GM23338 (cell line): ENCODE measurements around the gene BMP10. TPM values are rescaled to one million over a fixed set of nuclear protein-coding genes. Genes with fewer than 3 reads are reported as not detected.

Source experiments
- ATAC-seq: fragments of 200-7000 bp; cut with Tn5 transposase; 3 replicates; pipeline ENCODE4 v1.9.1; 2020
- DNase-seq: peaks from one replicate; pipeline ENCODE4 v3.0.0-alpha.2; 2015; ENCODE audit warnings: low spot score
- H2AFZ ChIP-seq: fragments of 200-600 bp; sonication (generic); 2 replicates; pipeline ENCODE4 v1.8.0; 2016; ENCODE audit warnings: antibody characterized with exemption, mild to moderate bottlenecking, moderate library complexity
- H3F3A ChIP-seq: fragments of 200-600 bp; sonication (generic); replicated peaks from 2 replicates; pipeline ENCODE4 v1.8.0; 2017; ENCODE audit warnings: antibody characterized with exemption, mixed run types, low read depth
- H3K27ac ChIP-seq: fragments of 200-600 bp; sonication (generic); 2 replicates; pipeline ENCODE4 v1.6.1; 2016; ENCODE audit warnings: low read depth
- H3K27me3 ChIP-seq: fragments of 200-600 bp; sonication (generic); 2 replicates; pipeline ENCODE4 v1.8.0; 2016; ENCODE audit warnings: mild to moderate bottlenecking, mixed run types, moderate library complexity; ENCODE audit not compliant: insufficient read depth
- H3K36me3 ChIP-seq: fragments of 200-600 bp; sonication (generic); 2 replicates; pipeline ENCODE4 v1.8.0; 2016; ENCODE audit warnings: mild to moderate bottlenecking; ENCODE audit not compliant: insufficient read depth
- H3K4me1 ChIP-seq: fragments of 200-600 bp; sonication (generic); 2 replicates; pipeline ENCODE4 v1.8.0; 2016; ENCODE audit warnings: mild to moderate bottlenecking, moderate library complexity; ENCODE audit not compliant: insufficient read depth
- H3K4me2 ChIP-seq: fragments of 200-600 bp; sonication (generic); 2 replicates; pipeline ENCODE4 v1.7.1; 2017; ENCODE audit warnings: mixed run types
- H3K4me3 ChIP-seq: fragments of 200-600 bp; sonication (generic); 2 replicates; pipeline ENCODE4 v1.6.1; 2016; ENCODE audit warnings: mixed run types
- H3K79me2 ChIP-seq: fragments of 200-600 bp; sonication (generic); replicated peaks from 2 replicates; pipeline ENCODE4 v1.8.0; 2017; ENCODE audit warnings: mild to moderate bottlenecking; ENCODE audit not compliant: insufficient read depth
- H3K9me2 ChIP-seq: fragments of 200-600 bp; sonication (generic); 2 replicates; pipeline ENCODE4 v1.8.0; 2017; ENCODE audit not compliant: insufficient read depth
- H4K20me1 ChIP-seq: fragments of 200-600 bp; sonication (generic); replicated peaks from 2 replicates; pipeline ENCODE4 v1.8.0; 2017; ENCODE audit warnings: mild to moderate bottlenecking; ENCODE audit not compliant: insufficient read depth
- H3K27ac Mint-ChIP-seq: 2 replicates; pipeline ENCODE4 v1.8.0; 2020; ENCODE audit warnings: inconsistent platforms, mild to moderate bottlenecking, moderate library complexity, mixed read lengths
- H3K27me3 Mint-ChIP-seq: 3 replicates; pipeline ENCODE4 v1.8.0; 2022; ENCODE audit warnings: low read depth, mild to moderate bottlenecking, moderate library complexity, mixed read lengths, inconsistent platforms; ENCODE audit not compliant: insufficient read depth, poor library complexity
- H3K36me3 Mint-ChIP-seq: 3 replicates; pipeline ENCODE4 v1.8.0; 2021; ENCODE audit warnings: low read depth, mild to moderate bottlenecking, inconsistent platforms, moderate library complexity, mixed read lengths
- H3K4me1 Mint-ChIP-seq: 3 replicates; pipeline ENCODE4 v1.8.0; 2020; ENCODE audit warnings: mild to moderate bottlenecking, inconsistent platforms, mixed read lengths
- H3K4me3 Mint-ChIP-seq: 3 replicates; pipeline ENCODE4 v1.8.0; 2021; ENCODE audit warnings: moderate library complexity, mild to moderate bottlenecking, inconsistent platforms, mixed read lengths
- H3K9me3 Mint-ChIP-seq: 3 replicates; pipeline ENCODE4 v1.8.0; 2020; ENCODE audit warnings: moderate library complexity, mild to moderate bottlenecking, inconsistent platforms, mixed read lengths
- CTCF ChIP-seq, 2 experiments: fragments of 200-600 bp in 1 of 2; sonication (generic) in 1 of 2; conservative IDR thresholded peaks; 2 replicates each; pipeline versions ENCODE4 v1.5.1 to v1.6.1; 2016 to 2017; ENCODE audit warnings: antibody characterized with exemption in 2 of 2, low read depth in 2 of 2, mild to moderate bottlenecking in 2 of 2, moderate library complexity in 1 of 2
- EZH2 ChIP-seq: fragments of 200-600 bp; sonication (generic); IDR thresholded peaks from one replicate; pipeline ENCODE4 v1.8.0; 2017; ENCODE audit warnings: antibody characterized with exemption, mild to moderate bottlenecking, low read depth; ENCODE audit not compliant: unreplicated experiment
- NANOG ChIP-seq: IDR thresholded peaks from 2 replicates; pipeline ENCODE4 v1.6.1; 2016; ENCODE audit warnings: antibody characterized with exemption, borderline replicate concordance
- POLR2AphosphoS5 ChIP-seq: IDR thresholded peaks from 2 replicates; pipeline ENCODE4 v1.6.1; 2016; ENCODE audit warnings: antibody characterized with exemption, low read depth
- REST ChIP-seq: IDR thresholded peaks from one replicate; pipeline ENCODE4 v1.6.1; 2018; ENCODE audit warnings: antibody characterized with exemption; ENCODE audit not compliant: unreplicated experiment
- STAT1 ChIP-seq: IDR thresholded peaks from one replicate; pipeline ENCODE4 v1.6.1; 2016; ENCODE audit warnings: antibody characterized with exemption; ENCODE audit not compliant: unreplicated experiment
- ZNF331 ChIP-seq: fragments of 250-450 bp; sonication (Bioruptor Pico); IDR thresholded peaks from 2 replicates; pipeline ENCODE4 v1.5.0; 2020; ENCODE audit warnings: low read depth, mild to moderate bottlenecking, moderate library complexity
- ZNF462 ChIP-seq: fragments of 250-450 bp; sonication (Bioruptor Pico); IDR thresholded peaks from 2 replicates; pipeline ENCODE4 v1.5.0; 2020; ENCODE audit warnings: mild to moderate bottlenecking, moderate library complexity
- polyA plus RNA-seq: library from polyadenylated mRNA; unstranded; fragments of >200 nt; fragmentation: Nextera tagmentation; extraction: Ambion mirVana; gene quantifications from 2 replicates; pipeline ENCODE4 v1.2.1, GENCODE V29; 2016
- total RNA-seq: library from RNA; depleted of rRNA; stranded (reverse); fragments of >200 nt; shearing (Covaris generic); gene quantifications from 2 replicates; pipeline ENCODE4 v1.2.3, GENCODE V29; 2014

The BMP10 gene
- total and polyA plus RNA-seq, 2 experiments from 2014 or later, result not detected

GRCh38 chr2:68913359-68913758 lies 42.2 kb upstream of the BMP10 start:
- no peaks in the 10 kb centered on the region for H3K36me3 ChIP-seq
- Mint-ChIP-seq H3K27ac (no peak overlapping the region), H3K36me3 (no peaks in the 10 kb centered on the region; the same call in 2 of the 3 replicates), H3K27me3 (peaks cover 3% of the 10 kb centered on the region), H3K4me3 (no peak overlapping the region), H3K4me1 (peaks cover 11% of the 10 kb centered on the region), H3K9me3 (no peaks in the 10 kb centered on the region)
- TF ChIP-seq POLR2AphosphoS5 (no peak), EZH2 (no peak), ZNF331 (CRISPR knock-in tag) (no peak), NANOG (no peak), ZNF462 (CRISPR knock-in tag) (no peak), CTCF (conservative IDR thresholded peaks at IDR 0.05; ENCODE audit: low read depth in 2 of 2) (no peak), STAT1 (no peak), REST (no peak)
- H3F3A ChIP-seq, result no peaks in the 10 kb centered on the region
- ATAC-seq, result no peak
- H3K27ac ChIP-seq, result no peak overlapping the region
- DNase-seq, result no peak
- H3K4me3 ChIP-seq, result no peak overlapping the region
- H3K4me2 ChIP-seq, result no peak overlapping the region
- peaks cover 10% of the 10 kb centered on the region; the same call in 1 of the 2 replicates for H3K9me2 ChIP-seq
- H3K4me1 ChIP-seq, result peaks cover 15% of the 10 kb centered on the region
- no peaks in the 10 kb centered on the region for H3K79me2 ChIP-seq
- H3K27me3 ChIP-seq, result no peaks in the 10 kb centered on the region
- H2AFZ ChIP-seq, result no peak overlapping the region
- H4K20me1 ChIP-seq, result no peaks in the 10 kb centered on the region
